Caki2 (cell line): ENCODE measurements around the gene GPR137B. TPM values are rescaled to one million over a fixed set of nuclear protein-coding genes. Genes with fewer than 3 reads are reported as not detected.

Source experiments
- DNase-seq: peaks from one replicate; pipeline ENCODE4 v3.0.0-alpha.2; 2015; ENCODE audit warnings: low read depth
- in situ Hi-C: cut with HindIII; loops from 2 replicates; pipeline ENCODE4 v1.10.0; 2016; ENCODE audit warnings: low sequenced_read_pairs, low pct_unique_long_range_greater_than_20kb, mixed read lengths
- total RNA-seq: library from RNA; depleted of rRNA; stranded (reverse); fragments of >200 nt; shearing (Covaris generic); gene quantifications from 2 replicates; pipeline ENCODE4 v1.2.3, GENCODE V29; 2014; ENCODE audit warnings: low replicate concordance; rRNA removed

The GPR137B gene
- total RNA-seq, 1 experiment from 2014 or later = 5.9 TPM

DNA sequence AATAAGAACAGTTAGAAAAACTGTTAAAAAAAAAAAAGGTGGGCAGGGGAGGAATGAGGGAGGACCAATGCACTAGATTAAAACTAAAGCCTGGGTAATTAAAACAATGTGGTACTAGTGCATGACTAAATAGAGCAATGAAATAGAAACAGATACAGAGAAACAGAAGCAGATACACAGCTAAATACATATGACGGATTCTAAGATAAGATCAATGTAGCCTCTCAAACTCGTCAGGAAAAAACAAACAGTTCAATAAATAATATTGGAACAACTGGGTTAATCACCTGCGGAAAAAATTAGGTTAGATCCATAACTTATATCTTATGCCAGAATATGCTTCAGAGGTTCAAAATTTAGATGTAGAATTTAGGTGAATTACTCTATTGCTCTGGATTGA, 71.2 kb downstream of the GPR137B start:
- in situ Hi-C loops = no loop called here

DNA sequence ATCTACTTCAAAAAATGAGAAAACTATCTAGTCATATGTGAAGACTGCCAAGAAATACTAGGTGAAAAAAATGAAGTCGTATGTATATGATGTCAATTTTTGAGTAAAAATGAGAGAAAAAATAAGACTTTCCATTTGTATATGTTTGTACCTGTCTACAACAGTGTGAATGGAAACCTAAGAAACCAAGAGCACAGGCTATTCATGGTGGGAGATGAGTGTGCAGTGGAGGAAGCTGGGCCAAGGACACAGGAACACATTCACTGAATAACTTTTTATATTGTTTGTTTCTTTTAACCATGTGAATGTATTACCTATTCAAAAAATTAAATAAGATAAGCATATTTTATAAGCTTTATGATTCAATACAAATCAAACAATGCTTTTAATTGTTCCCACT, 72.4 kb downstream of the GPR137B start:
- DNase-seq = no peak
- in situ Hi-C loops = no loop called here

More for the DNA sequence above, 71.2 kb downstream of the GPR137B start:
- no peak for DNase-seq

DNA sequence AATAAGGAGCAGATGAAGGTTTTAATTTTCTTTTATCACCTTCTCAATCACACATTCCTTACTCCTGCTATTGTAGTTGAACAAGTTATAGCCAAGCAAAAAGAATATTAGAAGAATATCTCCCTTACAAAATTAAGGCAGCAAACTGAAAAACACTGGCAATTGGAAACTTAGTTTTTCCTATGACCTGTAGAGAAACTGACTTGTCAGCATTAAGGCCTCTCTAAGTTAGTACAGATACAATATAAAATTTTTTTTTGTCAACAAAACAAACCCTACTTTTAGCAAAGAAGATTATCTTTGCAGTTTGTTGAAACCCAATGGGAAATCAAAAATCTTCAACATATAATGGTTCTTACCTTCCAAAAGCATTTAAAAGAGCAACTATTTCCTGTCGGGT, 78.1 kb downstream of the GPR137B start:
- in situ Hi-C loops = no loop called here

DNA sequence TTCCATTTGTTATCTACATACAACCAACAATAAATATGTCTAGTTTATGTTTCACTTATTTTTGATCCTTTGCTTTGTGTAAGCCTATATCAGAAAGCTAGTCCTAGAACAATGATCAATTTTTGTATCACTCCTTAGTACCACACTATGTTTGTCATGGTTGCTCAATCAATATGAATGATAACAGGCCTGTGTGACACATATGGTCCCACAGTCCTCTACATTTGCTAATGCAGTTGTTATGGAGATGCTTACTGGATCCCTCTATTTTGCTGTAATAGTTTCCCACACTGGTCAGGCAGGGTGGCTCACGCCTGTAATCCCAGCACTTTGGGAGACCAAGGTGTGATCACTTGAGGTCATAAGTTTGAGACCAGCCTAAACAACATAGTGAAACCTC, 80.3 kb downstream of the GPR137B start:
- in situ Hi-C loops = no loop called here
- DNase-seq = no peak

More for the DNA sequence above, 78.1 kb downstream of the GPR137B start:
- no peak for DNase-seq

DNA sequence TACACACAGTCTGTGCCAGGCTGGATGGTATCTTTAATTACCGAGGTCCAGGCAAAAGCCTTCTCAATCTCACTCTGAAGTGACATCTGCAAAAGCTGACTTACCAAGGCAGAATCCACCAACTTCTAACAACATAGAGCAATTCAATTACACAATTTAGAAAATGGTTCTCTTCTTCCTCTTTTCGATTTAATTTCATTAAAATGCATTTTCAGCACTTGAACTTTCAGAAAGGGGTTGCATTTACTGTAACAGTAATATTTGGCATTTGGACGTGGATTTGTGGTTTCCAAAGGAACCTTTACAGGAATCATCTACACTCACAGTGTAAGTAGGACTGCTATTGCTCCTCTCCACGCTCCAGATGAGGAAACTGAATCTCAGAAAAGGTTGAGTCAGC, 86.1 kb downstream of the GPR137B start:
- no peak for DNase-seq
- in situ Hi-C loops = no loop called here

DNA sequence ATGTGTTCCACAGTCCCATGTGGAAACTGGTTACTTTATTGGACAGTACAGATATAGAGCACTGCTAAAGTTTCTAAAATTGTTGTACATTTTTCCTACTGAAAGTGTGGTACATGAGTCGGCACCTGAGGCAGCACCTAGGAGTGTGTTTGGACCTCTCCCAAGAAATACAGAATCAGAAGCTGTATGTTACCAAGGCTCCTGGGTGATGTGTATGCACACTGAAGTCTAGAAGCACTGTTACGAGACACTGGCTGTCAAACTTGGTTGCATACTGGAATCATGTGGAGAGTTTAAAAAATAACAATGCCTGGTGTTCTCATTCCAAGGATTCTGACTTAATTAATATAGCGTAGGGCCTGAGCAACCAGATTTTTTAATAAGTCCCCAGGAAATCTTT, 92.8 kb downstream of the GPR137B start:
- in situ Hi-C loops = no loop called here
- DNase-seq = no peak

DNA sequence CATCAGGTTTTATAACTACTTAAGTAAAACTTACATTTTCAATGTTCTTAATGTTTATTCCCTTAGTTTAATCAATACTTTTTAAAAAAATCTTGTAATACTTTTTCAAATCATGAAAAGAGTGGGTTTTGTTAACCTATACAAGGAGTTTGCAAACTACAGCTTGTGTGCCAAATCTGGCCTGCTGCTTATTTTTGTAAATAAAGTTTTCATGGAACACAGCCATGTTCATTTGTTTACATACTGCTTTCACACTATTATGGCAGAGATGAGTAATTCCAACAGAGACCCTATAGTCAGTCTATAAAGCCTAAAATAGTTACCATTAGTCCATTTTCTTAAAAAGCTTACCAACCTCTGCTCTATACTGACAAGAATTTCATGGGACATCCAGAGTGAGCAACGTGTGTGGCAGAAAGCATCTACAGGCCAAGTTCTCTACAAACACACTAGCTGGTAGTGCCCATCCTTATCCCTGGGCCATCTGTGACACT, 96.8 kb downstream of the GPR137B start:
- no peak for DNase-seq
- in situ Hi-C loops = no loop called here

DNA sequence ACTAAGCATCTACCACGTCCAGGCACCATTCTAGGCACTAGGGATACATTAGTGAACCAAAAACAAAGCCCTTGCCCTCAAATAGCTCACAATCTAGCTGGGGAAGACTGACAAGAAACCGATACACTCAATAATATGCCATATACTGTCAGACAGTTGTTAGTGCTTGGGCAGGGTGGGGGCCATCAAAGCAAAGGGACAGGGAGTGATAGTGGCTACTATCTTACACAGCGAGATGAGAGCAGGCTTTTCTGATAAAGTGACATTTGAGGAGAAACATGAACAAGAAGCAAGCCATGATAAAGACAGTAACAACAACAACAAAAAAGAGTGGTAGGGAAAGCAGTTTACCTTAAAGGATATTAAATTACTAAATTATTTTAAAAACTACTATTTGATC, 98.3 kb downstream of the GPR137B start:
- DNase-seq = no peak

DNA sequence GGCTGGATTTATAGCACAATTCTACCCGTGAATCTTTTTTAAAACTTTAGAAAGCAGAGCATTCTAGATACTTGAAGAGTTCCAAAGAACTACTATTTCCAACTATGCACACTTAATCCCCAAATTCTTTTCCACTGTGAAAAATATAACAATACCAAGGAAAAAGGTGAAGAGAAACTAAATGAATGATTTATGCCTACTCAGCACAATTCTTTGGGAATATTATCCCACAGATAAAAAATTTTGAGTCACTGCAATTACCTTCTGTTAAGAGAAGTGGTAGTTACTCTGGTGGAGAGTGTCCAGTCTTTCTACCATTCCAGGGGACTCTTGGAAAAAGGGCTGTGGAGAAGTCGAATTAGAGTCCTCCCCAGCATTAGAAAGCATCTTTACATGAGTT, 100.2 kb downstream of the GPR137B start:
- in situ Hi-C loops = no loop called here
- DNase-seq = no peak

More for the DNA sequence above, 98.3 kb downstream of the GPR137B start:
- in situ Hi-C loops = no loop called here

DNA sequence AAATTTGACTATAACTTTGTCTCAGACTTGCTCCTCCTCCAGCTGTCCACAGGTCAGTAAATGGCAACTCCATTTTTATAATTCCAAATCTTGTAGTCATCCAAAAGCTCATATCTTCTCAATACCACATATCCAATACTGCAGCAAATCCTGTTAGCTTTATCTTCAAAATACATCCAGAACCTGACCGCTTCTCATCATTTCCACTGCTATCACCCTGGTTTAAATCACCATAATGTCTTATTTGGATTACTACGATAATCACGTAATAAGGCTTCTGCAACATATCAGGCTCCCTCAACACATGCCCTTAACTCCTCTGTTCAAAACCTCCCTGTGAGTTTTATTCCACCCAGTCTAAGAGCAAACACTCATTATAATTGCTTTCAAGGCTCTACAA, 104.9 kb downstream of the GPR137B start:
- in situ Hi-C loops = no loop called here
- no peak for DNase-seq

DNA sequence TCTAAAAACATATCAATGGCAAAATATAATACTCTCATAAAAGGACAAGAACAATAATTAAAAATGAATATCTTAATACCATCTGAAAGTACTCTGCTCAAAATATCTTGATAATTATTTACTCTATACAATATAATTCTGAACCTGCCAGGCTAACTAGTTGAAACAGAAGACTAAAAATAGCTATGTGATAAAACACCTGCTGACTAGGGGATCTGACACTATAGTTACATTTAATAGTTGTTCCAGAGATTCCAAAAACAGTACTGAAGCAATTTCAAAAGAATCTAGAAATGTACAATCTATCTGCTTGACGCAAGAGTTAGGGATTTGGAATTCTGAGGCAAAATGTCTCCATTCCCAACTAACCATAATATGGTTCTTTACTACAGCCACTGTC, 109.2 kb downstream of the GPR137B start:
- DNase-seq = no peak
- in situ Hi-C loops = no loop called here

DNA sequence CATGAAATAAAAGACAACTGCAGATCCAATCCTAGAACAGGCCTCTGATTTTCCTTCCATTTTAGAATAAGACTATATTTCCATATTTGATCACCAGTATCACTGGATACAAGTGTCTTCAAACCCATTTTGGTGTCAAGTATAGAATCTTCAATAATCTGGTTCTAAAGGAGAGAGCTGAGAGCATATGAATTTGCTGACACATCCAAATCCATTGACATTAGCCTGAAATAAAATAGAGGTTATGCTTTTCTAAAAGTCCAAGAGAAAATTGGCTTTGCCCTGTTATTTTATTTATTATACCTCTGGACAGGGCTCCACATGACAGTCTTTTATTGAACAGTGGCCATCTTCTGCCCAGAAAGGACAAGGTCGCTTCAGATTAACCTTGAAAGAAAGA, 110.8 kb downstream of the GPR137B start:
- in situ Hi-C loops = no loop called here

DNA sequence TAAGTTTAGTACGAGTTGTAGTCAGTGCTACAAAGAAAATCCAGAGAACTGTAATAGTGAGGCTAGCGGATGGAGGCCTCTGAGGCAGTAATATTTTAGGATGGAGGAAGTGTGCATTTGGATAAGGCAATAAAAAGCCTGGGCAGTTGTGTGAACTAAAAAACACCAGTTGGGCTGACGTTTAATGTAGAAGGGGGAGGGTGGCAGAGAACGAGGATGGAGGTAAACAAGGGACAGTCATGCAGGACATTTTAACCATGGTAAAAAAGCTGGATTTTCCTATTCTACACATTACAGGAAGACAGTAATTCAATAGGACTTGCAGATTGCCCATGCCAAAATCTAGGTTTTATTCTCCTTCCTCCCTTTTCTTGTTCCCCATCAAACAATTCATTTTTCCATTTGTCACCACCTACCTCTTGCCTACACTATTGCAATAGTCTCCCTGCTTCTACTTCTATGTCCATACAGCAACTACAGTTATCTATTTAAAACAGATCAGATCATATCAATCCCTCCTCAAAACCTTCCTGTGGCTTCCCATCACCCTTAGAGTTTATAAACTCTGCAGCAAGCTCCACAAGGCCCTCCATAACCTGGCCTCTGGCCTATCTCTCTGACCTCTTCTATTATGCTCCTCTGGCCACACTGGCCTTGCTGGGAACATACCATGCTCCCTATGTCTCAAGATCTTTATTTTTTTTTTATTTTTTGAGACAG, 111.7 kb downstream of the GPR137B start:
- in situ Hi-C loops = no loop called here
- DNase-seq = no peak

More for the DNA sequence above, 110.8 kb downstream of the GPR137B start:
- no peak for DNase-seq

DNA sequence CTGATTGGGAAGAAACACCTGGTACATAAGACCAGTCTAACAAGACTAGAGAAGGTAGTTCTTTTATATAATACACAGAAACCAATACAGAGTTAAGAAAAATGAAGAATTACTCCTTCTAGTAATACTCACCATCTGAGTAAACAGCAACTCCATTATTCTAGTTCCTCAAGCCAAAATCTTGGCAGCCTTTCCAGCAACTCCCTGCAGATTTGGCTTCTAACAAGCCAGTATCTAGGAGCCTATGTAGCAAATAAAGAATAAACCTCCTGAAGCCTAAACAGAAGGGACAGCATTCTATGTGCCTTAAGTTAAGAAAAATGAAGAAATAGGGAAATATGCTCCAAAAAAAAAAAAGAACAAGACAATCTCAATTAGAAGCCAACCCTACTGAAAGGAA, 114.9 kb downstream of the GPR137B start:
- in situ Hi-C loops = no loop called here
- no peak for DNase-seq

DNA sequence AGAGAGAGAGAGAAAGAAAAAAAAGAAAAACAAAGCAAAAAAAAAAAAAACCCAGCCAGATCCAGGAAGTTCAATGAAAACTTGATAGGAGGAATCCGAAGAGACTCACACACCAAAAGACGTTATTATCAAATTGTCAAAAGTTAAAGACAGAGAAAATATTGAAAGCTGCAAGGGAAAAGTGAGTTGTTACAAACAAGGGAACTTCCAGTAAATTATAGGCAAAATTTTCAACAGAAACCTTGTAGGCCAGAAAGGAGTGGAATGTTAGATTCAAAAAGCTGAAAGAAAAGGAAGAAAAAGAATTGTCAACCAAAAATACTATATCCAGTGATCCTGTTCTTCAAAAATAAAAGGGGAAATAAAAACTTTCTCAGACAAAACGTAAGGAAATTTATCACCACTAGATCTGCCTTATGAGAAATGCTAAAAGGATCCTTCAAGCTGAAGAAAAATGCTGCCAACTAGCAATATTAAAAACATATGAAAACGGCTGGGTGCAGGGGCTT, 115.8 kb downstream of the GPR137B start:
- no peak for DNase-seq
- in situ Hi-C loops = no loop called here

Other genes starting within 250 kb of the GPR137B start
- 0.37 and 1.2 TPM in 2 replicates for gene NID1, start 77.4 kb upstream of the GPR137B start, total RNA-seq
- gene ERO1B, start 139.4 kb downstream of the GPR137B start, total RNA-seq = 4.1 and 7.6 TPM in 2 replicates